HEK293 (cell line): ENCODE measurements around the gene PLCB1.

Experiments
- ZBTB21 ChIP-seq: fragments of 450-650 bp; formaldehyde crosslinking; IDR thresholded peaks from 2 replicates; pipeline ENCODE4 v1.5.1; 2017; ENCODE audit warnings: missing biosample characterization, missing genetic modification characterization
- ZNF354C ChIP-seq: fragments of 450-650 bp; formaldehyde crosslinking; IDR thresholded peaks from 2 replicates; pipeline ENCODE4 v1.5.1; 2016; ENCODE audit warnings: missing biosample characterization, missing genetic modification characterization, low read depth, borderline replicate concordance
- TF ChIP-seq, protein P1 (sequence below): fragments of 450-650 bp; formaldehyde crosslinking; IDR thresholded peaks from 2 replicates; pipeline ENCODE4 v1.5.1; 2016; ENCODE audit warnings: missing biosample characterization, missing genetic modification characterization

DNA sequence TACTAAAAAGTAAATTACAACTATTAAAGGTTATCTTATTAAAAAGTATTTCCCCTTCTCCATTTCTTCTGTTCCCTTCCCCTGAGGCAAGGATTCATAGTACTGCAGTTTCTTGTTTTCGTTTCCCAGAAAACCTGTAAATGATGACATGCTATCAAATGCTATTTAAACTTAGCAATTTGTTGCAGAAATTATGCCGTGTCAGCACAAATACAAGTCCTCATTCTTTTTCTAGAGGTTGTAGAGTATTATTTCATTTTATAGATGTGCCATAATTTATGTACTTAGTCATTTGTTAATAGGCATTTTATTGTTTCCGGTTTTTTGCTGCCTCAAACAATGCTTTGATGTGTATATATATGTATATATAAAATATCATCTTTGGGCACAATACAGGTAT lies 268.4 kb downstream of the PLCB1 start:
- TF ChIP-seq, protein P1, sequence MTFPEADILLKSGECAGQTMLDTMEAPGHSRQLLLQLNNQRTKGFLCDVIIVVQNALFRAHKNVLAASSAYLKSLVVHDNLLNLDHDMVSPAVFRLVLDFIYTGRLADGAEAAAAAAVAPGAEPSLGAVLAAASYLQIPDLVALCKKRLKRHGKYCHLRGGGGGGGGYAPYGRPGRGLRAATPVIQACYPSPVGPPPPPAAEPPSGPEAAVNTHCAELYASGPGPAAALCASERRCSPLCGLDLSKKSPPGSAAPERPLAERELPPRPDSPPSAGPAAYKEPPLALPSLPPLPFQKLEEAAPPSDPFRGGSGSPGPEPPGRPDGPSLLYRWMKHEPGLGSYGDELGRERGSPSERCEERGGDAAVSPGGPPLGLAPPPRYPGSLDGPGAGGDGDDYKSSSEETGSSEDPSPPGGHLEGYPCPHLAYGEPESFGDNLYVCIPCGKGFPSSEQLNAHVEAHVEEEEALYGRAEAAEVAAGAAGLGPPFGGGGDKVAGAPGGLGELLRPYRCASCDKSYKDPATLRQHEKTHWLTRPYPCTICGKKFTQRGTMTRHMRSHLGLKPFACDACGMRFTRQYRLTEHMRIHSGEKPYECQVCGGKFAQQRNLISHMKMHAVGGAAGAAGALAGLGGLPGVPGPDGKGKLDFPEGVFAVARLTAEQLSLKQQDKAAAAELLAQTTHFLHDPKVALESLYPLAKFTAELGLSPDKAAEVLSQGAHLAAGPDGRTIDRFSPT (tag by site-specific recombination) = no peak
- TF ChIP-seq ZBTB21 (tag by site-specific recombination) = no peak
- TF ChIP-seq ZNF354C (tag by site-specific recombination) = no peak
